Measurements from ENCODE around the gene HERC2.

- TF ChIP-seq CTCF (IDR thresholded peaks at IDR 0.05) = no peak
- TF ChIP-seq POLR2A (IDR thresholded peaks at IDR 0.05) = no peak
Observed at GRCh38 chr15:28272587-28272986, 49.4 kb downstream of the HERC2 start.
